Stimulated activated CD8-positive, alpha-beta memory T cell treated with anti-CD3 and anti-CD28 coated beads, Interleukin-7, amount 100 ng/mL, for 48 hours (primary cell): Measurements from ENCODE around the gene HGFAC.

Experiments
- DNase-seq, 2 donors: peaks; one replicate each; pipeline ENCODE4 v3.0.0-alpha.2; 2020; ENCODE audit warnings: low read depth in 1 of 2; ENCODE audit errors: extremely low read depth in 1 of 2

HGFAC gene

DNA sequence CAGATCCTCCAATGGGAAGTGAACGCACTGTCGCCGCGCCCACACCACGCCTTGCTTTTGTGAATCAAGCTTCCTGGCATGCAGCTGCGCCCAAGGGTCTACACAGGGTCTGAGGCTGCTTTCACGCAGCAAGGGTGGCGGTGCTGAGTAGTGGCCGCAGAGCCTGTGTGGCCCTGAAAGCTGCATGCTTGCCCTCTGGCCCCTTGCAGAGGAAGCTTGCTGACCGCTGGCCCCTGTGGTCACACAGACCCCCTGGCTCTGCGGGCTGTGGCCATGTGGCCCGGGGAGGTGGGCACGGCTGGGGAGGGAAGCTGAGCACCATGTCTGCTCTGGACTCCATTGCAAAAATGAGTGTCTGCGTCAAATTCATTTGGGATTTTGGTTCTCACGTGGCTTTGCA is 30.1 kb downstream of the HGFAC start:
- no peak for DNase-seq

DNA sequence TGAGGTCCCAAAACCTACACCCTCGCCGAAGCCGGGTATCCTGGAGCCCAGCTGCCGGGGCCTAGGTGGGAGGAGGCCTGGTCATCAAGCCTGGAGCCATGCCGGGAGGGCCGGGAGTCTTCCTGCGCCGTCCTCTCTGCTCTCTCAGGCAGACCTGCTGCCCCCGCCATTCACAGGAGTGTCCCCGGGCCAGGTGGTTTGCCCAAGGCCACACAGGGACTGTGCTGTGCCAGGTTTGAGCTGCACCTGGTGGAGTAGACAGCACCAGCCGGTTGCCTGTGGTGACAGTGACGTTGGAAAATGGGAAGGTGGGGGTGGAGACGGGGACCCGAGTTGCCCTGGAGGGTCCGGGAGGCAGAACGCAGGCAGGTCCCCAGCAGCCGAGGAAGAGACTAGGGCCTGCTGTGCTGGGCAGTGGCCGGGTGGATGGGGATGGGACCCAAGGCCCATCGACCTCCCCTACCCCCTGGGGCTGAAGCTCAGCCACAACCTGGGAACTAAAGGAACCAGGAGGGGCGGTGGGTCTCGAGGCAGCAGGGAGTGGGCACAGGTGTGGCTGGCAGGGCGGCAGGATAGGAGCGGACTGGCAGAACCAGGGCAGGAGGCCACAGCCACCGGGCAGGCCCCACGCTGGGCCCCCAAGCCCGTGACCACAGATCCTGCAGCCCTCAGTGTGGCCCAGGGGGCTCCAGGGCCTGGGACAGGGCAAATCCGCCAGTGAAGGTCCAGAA is 30.8 kb downstream of the HGFAC start:
- no peak for DNase-seq

GRCh38 chr4:3473181-3473950 is 31.6 kb downstream of the HGFAC start:
- no peak for DNase-seq

DNA sequence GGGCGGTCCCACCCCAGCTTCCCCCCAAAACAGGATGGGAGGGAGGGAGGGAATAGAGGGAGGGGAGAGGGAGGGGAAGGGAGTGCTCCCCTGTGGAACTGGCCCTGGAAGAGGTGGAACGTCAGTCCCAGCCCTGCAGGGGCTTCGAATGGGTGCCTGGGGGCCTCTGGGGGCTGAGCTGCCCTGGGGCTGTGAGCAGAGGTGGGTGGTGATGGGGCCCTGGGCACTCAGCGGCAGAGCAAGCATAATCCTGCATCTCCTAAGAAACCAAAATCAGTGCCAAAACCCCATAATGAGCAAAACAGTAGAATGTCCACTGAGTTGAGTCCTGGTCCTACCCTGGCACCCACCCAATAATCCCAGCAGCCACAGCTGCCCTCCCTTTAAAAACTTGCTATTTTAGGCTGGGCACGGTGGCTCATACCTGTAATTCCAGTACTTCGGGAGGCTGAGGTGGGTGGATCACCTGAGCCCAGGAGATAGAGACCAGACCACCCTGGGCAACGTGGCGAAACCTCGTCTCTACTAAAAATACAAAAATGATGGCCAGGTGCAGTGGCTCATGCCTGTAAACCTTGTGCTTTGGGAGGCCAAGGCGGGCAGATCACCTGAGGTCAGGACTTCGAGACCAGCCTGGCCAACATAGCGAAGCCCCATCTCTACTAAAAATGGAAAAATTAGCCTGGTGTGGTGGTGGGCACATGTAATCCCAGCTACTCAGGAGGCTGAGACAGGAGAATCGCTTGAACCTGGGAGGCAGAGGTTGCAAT is 32.4 kb downstream of the HGFAC start:
- no peak for DNase-seq

GRCh38 chr4:3475041-3475712 is 33.4 kb downstream of the HGFAC start:
- no peak for DNase-seq

- DNase-seq: no peak
These were observed 34.0 kb downstream of the HGFAC start for GRCh38 chr4:3475713-3476260.

GRCh38 chr4:3476341-3476747 is 34.6 kb downstream of the HGFAC start:
- DNase-seq: no peak

DNA sequence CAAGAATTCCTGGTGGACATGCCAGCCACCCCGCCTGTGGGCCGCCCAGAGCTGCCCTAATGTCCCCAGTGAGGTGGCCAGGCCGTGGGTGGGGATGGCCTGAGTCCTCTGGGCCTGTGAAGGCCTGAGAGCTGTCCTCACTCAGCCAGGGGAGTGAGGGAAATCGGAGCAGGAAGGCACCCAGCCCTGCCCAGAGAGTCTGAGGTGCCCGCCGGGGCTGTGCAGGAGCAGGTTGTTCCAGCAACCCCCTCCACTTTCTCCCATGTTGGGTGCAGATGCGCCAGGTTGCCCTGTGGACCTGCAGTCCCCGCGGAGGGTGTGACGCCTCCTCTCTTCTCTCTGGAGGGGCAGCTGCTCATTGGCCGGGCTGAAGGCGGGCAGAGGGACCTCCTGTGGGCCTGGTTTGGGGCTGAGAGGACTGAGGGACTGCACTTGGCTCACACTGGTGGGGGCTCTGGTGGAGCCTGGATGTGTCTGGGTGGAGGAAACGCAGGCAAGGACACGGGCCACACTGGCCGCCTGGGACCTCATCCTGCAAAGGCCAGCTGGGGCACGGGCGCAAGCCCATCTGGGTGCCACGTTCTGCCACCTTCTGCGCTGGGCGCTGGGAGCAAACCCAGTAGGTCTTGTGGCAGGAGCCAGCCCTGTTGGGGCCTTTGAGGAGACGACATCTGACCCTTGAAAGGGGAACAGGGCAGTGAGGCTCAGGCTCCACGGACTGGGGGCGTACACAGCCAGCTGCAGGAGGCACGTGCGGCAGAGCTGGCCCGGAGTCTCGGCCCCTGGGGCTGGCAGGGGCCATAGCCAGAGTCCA is 35.4 kb downstream of the HGFAC start:
- no peak for DNase-seq

DNA sequence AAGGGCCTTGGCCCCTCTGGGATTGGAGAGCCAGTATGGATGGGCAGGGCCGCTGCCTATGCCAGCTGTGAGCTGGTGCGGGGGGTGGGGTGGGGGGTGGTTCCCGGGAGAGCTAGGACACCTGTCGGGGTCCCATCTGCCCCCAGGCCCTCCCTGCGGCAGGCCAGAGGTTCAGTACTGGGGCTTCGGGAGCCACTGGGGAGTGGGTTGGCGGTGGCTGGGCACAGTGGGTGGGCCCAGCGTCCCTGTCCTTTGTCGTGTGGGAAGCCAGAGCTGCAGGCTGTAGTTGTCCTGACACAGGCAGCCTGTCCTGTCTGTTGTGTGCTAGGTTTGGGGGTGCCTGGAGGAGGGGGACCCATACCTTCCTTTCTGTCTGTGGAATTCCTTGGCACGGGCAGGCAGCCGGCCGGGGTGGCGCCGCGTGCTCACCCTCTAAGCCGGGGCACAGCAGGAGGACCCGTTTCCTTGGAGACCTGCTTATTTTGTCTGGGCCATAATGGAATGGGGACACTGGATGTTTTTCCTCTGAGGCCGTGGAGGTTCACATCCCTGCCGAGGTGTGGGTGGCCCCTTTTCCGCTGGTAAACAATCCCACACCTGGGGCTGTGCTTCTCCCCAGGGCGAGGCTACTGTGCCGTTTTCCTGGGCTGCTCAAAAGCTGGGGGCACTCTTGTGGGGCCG is 36.1 kb downstream of the HGFAC start:
- no peak for DNase-seq

DNA sequence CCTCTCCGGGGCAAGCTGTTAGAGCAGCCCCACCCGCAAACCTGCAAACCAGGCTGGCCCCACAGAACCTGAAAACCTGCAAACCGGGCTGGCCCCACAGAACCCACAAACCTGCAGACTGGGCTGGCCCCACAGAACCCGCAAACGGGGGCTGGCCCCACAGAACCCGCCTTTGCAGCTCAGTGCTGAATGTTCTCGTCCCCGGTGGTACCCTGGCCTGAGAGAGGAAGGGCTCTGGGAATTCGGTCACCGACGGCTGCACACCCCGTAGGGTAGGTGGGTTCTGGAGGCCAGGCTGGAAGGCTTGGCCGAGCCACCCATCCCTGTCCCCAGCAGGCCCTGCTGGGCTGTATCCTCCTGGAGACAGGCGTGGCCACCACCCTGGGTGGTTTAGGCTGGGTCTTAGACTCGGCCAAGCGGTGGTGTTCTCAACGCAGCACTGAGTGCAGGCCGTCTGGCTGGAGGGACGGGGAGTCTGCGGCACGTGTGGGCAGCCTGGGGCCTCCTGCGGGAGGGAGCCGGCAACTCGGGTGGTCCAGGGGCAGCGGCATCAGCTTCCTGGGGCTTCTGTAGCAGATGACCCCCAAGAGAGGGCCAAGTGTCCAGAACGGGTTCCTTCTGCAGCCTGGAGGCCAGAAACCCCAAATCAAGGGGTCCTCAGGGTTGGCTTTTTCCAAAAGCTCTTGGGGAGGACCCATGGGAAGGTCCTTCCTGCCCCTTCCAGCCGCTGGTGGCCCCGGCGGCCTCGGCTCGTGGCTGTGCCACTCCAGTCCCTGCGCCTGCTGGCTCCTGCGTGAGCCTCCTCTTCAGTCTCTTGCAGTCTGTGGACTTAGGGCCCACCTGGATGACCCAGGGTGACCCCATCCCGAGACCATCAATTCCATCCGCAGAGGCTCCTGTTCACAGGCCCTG is 36.9 kb downstream of the HGFAC start:
- no peak for DNase-seq

DNA sequence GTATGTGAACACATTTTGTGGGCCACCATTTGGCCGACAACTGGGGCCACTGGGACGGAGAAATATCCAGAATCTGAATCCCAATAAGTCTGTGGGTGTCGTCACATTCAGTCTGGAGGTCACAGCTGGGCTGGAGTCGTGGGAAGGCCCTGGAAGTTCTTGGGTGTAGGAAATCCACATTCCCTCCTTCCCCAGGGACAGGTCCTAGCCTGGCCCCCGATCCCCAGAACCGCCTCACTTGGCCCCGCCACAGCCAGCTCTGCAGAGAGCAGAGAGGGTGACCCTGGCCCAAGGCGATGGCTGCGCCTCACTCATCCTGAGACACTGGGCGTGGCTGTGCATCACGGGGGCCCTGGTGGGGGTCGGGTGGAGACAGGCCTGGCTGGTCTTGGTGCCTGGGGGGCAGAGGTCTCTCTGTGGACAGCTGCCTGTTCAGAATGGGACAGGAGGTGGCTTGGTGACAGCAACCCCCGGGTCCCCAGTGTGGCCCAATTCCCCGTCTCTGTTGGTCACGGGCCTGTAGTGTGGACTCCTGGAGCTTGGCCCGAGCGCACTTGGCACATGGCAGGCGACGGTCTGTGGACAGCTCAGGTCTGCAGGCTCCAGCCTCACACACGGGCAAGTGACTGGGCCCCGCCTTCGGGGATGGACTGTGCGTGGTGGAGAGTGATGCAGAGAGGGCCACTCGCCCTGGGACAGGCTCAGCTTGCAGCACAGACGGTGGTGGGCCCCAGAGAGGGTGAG is 37.8 kb downstream of the HGFAC start:
- no peak for DNase-seq

DNA sequence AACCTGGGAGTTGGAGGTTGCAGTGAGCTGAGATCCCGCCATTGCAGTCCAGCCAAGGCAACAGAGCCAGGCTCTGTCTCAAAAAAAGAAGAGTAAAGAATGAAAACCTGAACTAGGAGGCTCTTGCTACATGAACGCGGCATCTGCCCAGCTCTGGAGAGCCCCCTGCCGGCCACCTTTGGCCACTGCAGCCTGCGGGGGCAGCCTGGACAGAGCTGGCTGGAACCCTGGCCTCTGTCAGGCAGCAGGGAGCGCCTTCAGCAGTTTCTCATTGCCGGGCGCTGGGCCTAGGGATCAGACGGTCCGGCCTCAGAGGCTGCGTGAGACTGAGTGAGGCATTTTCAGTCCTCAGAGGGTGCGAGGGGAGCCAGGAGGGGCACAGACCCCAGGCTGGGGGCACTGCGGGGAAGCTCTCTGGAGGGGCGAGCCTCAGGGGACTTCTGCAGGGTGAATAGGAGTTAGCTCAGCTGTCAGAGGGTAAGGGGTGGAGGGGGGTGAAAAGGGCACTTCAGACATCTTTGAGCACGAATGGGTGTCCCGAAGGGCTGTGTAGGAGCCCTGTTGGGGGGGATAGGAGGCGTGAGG is 38.9 kb downstream of the HGFAC start:
- peak; percentile 42 to 55 for DNase-seq

- DNase-seq: no peak
These were observed 39.4 kb downstream of the HGFAC start for GRCh38 chr4:3481113-3481531.

DNA sequence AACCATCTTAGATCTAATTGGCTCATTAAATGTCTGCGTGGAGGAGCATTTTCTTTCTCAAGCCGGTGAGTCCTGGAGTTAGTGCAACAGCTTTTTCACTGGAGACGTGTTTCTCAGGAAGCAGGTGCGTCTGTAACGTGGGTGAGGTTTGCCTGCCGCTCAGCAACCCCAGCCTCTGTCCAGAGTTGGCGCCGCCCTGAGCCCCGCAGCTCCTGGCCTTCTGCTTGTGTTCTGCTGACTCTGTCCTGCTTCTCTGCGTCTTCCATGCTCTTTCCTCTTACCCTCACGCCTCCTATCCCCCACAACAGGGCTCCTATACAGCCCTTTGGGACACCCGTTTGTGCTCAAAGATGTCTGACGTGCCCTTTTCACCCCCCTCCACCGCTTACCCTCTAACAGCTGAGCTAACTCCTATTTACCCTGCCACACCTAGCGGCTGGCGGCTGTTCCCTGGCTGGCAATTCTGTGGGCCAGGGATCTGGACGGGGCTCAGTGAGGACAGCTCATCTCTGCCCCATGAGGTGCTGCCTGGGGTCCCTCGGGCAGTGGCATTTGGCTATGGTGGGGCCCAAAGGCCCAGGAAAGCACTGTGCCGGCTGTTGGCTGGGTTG is 40.1 kb downstream of the HGFAC start:
- no peak for DNase-seq

GRCh38 chr4:3482707-3483106 is 40.9 kb downstream of the HGFAC start:
- DNase-seq: no peak

DNA sequence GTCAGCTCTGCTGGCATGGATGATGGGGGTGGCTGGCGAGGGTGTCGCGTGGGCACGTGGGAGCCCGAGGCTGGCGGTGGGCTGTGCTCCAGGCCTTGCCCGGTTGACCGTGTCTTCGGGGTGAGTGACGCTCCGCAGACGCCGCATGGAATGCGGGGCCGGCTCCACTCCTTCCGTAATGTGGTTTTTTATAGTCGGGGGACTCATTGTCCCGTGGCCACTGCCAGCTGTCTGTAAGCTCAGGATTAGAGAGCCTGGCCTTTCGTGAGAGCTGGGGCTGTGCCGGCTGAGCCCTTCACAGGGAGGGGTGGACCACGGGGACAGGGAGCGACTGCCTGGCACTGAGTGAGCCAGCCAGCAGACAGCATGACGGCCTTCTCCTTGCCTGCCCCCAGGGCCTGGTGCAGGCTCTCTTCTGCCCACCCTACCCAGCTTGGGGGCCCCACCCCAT is 41.7 kb downstream of the HGFAC start:
- no peak for DNase-seq
